HL-60/S4 (cell line): Measurements from ENCODE around the gene FAIM2.
"Not testable (repeated sequence)": the region's sequence is repeated elsewhere in the genome, so short reads cannot be mapped to it uniquely, and the experiment has no call there.

Experiments
- in situ Hi-C: fragments of 300-500 bp; cut with MboI; formaldehyde crosslinking; loops from 2 replicates; pipeline ENCODE4 v1.14.3; 2022; ENCODE audit warnings: low sequenced_read_pairs

FAIM2 gene

DNA sequence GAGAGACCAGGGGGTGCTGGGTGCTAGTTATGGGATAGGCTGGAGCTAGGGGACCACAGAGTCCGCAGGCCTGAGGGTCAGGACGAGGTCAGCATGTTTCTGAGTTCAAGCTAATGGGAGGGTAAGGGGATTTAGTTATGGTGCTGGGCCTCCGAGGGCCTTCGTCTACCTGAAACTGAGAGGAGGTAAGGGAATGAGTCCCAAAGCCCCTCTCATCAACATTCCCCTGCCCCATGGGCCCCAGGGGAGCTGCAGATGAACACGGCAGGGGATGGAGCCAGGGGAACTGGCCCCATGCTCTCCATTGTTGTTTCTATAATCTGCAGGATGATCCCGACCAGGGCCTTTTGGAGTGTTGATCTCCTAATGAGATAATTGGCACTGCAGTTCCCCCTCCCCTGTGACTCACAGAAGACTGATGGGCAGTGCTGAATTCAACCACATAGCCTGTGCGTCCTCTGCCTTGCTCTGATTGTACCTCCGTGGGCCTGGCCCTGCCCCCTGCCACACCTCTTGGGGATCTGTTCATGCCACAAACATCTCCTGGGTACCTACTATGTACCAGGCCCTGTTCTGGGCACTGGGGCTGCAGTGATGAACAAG lies 21.4 kb downstream of the FAIM2 start:
- in situ Hi-C loops: no loop called here

DNA sequence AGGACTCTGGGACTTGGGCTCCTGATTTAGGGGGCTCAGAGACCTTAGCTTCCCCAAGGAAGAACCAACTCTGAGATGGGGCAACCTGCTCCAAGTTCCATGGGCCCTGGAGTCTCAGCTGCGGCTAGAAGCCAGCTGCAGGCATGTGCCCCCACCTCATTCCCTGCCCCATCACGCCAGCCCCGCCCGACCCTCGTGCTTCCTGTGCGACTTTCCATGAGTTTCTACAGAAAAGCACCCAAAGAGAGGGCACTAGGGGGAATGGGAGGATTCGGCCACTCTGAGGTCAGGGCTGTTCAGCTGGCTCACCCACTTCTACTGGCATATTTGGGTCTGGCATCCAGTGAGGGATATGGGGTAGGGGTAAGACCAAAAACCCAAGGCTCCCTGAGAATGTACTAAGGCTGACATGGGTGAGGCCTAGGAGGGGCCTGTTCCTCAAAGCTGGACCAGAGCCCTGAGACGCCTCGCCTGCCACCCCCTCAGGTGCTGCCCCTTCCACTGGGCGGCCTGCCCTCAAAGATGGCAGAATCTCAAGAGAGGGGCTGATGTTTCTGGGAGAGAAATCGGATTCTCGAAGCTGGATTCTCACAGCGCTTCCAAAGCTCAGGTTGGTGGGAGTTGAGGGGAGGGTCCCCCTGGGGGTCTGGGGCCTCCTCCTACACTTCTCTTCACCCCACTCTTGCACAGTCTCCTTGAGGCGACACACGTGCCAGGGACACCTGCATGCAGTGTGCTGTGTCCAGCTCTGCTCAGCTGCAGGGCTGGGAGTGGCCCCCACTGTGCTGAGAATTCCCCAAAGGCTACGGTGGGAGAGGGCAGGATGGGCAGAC lies 22.1 kb downstream of the FAIM2 start:
- in situ Hi-C loops: no loop called here

DNA sequence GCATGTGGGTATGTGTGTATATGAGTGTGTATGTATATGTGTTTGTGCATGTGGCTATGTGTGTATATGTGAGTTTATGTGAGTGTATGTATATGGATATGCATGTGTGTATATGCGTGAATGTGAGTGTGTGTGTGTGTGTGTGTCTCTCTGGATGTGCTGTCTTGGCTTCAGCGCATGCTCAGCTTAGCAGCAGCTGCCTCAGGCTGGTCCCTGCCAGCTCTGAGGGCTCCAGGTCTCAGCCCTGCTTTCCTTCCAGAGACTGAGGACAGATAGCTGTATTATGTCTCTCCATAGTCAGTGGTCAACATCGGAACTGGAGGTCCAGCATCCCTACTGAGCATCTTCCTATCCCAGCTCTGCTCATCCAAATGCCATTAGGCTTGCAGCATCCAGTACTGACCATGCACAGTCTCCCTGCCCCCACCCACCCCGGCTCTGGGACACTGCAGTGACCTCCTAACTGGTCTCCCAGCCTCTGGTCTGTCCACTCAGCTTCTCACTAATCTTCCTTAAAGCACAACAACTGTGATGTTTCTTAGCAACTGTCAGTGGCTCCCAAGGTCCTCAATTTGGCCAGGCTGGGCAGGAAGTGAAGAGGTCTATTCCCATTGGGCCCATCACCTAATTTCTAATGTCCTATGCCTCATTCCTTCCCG lies 22.8 kb downstream of the FAIM2 start:
- in situ Hi-C loops: no loop called here

DNA sequence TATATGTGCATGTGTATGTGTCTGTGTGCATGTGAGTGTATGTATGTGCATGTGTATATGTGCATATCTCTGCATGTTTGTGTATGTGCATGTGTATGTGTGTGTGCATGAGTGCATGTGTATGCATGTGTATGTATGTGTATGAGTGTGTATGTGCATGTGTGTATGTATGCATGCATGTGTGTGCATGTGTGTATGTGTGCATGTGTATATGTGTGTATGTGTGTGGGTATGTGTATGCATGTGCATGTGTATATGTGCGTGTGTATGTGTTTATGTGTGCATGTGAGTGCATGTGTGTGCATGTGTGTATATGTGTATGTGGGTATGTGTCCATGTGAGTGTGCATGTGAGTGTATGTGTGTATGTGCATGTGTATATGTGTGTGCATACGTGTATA lies 24.6 kb downstream of the FAIM2 start:
- in situ Hi-C loops: not testable (repeated sequence)

DNA sequence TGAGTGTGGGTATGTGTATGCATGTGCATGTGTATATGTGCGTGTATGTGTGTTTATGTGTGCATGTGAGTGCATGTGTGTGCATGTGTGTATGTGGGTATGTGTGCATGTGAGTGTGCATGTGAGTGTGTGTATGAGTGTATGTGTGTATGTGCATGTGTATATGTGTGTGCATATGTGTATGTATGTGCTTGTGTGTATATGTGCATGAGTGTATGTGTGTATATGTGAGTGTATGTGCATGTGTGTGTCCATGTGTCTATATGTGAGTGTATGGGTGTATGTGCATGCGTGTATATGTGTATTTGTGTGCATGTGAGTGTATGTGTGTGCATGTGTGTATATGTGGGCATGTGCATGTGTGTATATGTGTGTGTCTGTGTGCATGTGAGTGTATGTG lies 25.7 kb downstream of the FAIM2 start:
- in situ Hi-C loops: no loop called here

DNA sequence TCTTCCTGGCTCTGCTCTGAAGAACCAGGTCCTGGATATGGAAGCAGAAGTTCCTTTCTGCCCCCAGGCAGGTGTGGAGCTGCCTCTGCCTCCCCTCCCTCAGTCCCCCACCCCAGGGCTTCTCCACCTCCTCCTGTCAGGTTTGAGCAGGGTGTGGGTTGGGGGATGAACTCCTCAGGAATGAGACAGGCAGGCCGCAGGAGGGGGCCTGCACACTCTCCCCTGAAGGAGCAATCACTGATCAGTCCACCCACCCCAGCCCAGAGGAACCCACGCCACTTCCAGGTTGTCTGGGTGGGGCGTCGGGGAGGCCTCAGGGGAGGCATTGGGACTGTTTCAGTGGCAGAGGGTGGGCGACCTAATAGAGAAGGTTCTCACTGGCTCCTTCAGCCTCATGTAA lies 26.6 kb downstream of the FAIM2 start:
- in situ Hi-C loops: no loop called here

DNA sequence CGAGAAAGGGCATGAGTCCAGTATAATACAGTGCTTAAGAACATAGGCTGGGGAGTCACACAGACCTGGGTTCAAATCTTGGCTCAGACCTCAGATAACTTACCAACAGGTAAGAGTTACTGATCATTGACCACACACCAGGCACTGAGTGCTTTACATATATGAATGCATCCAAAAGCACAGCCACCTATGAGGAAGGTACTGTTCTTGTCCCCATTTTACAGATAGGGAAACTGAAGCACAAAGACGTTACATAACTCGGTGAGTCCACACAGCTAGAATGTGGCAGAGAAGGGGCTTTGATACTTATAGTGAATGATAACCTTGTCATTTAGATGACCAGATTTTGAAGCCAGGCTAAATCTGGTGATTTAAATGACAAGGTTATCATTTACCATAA lies 27.6 kb downstream of the FAIM2 start:
- in situ Hi-C loops: no loop called here

DNA sequence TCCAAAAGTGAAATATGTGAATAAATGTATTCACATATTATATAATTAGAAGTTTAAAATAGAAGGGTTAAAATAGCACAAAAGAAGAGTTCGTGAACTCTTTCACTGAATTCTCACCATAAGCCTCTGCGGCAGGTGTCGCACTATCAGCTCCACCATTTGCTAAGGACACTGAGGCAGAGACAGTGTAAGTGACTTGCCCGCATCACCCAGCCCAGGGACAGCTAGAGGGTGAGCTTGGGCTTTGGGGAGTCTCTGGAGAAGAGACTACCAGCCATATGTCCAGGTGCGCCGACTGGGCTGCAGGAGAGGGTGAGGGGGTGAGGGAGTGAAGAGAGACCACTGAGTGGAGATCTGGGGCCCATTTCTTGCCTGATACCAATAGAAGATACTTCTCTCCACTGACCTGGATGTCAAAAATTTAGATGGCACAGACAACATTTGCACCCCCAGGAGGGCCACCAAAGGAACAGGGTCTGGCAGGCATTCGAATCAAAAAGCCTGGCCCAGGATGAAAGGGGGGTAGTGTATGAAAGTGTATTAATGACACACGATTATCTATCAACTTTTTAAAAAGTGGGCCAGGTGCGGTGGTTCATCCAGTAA lies 28.5 kb downstream of the FAIM2 start:
- in situ Hi-C loops: no loop called here

DNA sequence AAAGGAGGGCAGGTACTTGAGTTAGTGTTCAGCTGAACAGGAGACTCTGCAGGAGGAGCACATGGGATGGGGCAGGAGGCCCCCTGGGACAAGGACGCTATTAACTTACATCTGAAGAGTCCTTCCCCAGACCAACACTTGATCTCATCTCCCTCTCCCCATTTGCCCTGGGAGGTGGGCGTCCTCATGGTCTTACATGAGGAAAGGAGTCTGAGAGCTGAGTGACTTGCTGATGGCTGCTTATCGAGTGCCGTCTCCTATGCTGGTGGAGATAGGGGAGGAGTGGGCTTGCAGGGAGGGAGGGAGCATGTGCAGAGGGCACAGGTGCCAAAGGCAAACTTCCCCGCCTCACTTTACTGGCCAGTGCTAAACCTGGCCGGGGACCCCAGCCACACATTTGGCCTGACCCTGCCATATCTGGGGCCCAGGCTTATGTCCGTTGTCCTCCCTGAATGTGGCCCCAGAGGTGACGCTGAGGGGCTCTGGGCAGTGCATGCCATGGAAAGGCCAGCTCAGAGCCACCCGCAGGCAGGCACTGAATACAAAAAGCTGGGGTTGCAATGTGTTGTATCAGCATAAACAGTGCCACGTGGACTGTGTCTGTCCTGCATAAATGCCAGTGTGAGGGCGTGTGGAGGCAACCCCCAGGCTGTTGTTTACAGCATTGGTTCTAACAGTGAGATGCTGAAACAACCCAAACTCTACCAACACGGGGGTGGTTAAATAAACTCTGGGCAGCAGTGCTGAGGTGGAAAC lies 29.4 kb downstream of the FAIM2 start:
- in situ Hi-C loops: no loop called here

DNA sequence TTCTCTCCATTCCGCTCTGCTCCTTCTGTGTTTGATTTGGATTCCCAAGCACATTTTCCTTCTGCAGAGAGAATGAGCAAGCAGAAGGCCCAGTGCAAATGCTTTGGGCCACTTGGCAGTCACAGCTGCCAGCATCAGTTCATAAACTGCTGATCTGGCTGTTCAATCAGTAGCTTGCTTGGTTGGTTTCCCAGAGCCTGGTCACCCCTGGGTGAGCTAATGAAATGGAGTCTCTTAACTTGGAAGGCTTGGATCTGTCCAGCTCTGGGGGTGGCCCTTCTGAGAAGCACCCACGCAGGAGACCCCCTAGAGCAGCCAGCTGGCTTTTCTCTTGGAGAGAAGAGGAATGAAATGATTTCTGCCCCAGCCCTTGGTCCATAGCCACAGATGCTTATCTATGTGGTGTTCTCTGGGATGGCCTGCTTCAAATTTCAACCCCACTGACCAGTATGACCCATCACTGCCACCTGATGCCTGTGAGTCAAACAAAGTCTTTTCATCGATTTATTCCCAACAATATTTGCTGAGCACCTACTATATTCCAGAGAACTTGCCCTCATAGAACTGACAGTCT lies 30.3 kb downstream of the FAIM2 start:
- in situ Hi-C loops: no loop called here

DNA sequence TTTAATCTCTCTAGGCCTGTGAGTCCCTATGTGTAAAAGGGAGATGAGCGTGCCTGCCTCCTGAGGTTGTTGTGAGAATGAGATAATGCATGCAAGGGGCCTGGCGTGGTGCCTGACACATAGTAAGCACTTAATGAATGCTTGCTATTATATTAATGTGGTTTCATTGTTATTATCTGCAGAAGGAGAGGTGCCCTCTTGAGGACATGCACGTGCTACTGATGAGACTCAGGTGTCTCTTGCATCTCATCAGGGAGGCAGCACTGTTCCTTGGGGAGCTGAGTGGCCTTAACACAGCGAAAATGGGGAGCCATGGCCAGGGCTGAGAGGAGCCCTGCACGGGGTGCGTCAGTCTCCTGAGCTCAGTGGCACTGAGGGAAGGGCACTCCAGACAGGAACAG lies 30.9 kb downstream of the FAIM2 start:
- in situ Hi-C loops: no loop called here

DNA sequence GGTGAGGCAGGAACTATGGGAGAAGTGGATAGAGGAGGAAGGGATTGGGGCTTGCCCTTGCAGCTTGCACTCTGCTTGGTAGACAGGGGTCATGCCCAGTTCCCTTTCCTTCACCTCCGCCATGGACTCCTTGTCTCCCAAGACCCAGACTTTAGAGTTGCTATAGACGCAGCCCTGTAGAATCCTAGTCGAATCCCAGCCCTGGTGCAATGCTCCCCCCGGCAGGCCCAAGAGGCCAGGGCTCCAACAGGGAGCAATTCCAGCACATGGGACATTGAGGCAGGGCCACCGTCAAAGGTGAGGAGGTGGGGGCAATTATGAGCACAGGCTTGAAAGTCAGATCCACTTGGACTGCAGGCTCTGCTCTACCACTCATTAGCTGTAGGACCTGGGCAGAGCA lies 31.3 kb downstream of the FAIM2 start:
- in situ Hi-C loops: no loop called here

DNA sequence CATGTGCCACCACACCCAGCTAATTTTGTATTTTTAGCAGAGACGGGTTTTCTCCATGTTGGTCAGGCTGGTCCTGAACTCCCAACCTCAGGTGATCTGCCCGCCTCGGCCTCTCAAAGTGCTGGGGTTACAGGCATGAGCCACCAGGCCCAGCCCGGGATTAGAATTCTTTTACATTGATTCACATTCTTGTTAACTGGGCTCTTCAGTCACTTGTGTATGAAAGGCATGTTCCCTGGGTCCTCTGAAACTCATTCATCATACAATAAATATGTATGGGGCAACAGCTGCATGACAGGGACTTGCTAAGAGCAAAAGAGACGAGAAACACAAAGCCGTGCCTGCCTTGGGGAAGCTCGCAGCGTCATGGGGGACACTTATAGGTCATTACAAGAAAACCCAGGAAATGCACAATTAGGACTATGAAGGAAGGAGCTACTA lies 31.9 kb downstream of the FAIM2 start:
- in situ Hi-C loops: not testable (repeated sequence)

DNA sequence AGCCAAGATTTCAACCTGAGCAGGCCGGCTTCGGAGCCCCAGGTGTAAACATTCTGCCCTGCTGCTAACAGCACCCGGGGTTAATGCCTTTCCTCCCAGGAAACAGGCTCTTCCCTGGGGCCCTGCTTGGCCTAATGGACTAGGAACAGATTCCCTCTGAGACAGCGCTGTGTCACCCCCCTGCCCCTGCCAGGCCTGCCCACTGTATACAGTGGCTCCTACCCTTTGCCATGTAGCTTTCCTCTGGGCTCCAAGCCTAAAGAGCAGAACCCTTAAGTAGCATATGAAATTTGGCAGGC lies 32.5 kb downstream of the FAIM2 start:
- in situ Hi-C loops: no loop called here

DNA sequence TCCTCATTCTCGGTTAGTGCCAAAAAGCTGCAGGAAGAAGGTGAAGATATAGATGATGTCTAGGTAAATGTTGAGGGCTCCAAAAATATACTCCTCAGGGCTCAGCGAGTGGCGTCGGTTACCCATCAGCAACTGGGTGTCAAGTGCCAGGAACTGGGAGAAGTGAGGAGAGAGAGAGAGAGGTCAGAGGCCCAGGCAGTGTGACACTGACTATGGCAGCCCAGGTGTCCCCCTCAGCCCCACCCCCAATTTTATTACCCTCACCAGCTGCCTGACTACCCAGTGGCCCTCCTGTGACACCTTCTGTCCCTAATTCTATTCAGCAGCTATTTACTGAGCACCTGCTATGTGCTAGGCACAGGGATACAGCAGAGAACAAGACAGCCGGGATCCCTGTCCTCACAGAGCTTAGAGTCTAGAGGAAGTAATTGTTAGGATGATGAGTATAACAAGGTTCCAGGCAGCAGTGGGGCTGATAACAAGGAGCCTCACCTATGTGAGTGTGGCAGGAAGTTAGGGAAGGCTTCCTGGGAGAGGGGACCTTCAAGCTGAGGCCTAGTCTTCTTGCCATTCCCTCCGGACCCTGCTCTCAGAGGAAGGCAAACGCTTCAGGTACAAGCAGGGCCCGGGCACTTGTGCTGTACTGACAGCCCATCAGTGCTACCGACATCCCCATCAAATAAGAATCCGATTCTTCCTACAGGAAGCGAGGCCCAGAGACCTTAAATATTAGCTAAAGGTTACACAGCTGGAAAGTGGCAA lies 33.0 kb downstream of the FAIM2 start:
- in situ Hi-C loops: no loop called here

DNA sequence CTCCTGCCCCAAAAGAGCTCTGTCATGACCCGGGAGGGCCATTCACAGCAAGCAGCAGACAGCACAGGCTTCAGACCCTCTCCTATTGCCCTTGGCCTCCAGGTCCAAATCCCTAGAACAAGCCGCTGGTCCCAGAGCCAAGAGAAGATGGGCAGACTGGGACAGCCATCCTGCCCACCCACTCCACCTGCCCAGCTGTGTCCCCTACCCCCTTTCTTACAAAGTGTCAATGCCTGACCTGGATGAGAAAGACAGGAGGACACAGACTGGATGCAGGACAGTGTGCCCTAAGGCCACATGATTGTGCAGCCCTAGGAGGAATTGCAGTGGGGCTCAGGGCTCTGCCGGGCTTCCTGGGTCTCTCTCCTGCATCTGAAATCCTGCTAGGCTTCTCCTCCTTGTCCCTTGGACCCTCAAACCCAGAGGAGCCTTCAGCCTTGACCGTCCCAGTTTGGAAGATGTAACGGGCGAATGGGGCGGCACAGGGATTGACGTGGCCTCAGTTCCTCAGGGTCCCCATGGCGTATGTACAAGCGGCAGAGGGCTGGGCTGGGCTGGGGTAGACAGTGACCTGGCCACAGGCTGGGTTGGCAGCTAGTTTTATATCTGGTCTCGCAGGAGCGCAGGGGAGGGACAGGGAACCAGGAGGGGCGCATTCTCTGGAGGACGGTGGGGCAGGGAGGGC lies 33.7 kb downstream of the FAIM2 start:
- in situ Hi-C loops: no loop called here

DNA sequence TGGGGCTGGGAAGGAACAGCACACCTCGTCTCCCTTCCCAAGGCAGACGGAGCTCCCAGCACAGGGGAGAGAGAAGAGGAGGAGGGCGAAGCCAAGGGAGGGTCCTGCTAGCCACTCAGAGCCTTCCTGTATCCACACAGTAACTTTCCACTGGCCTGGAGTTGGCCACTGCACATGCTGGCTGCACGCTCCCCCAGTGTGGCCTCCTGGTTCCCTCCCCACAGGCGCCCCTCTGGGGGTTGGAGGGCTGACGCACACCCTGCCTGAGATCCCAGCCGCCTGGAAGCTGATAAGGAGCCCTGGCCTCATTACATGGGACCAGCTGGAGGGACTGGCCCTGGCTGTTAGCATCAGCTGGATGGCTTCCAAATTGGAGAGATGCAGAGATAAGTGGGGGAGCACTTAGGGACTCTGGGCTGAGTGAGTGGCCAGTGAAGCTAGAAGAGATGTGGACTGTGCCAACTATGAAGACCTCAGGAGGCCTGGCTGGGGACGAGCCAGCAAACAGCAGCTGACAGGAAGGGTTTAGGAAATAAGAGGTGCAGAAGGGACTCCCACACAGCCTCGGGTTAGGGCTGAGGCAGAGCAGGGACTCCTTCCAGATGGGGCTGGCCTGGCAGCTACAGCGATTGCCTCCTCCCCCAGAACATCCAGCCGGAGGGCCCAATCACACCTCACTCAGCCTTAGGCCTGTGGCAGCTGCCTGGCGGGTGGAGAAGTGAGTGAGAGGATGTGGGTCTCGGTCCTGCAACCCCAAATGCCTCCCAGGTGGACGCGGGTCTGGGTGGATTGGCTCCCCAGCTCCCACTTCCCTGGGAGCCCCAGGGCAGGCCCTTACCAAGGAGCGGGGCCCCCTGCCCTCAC lies 34.5 kb downstream of the FAIM2 start:
- in situ Hi-C loops: no loop called here

DNA sequence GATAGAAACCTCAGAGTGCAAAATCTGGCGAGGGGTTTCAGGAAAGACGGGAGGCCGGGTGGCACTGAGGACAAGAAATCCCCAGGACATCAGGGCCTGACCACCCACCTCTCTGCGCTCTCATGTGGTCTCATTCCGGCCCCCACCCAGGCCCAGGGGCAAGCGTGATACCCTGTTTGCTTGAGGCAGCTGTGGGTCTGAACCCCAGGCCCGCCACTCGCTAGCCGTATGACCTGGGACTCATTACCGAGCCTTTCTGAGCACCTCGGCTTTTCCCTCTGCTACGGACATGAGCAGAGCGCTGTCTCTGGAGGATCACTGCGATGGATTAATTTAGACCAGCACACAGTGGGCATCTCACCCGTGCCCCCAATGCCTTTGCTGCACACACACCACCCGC lies 35.3 kb downstream of the FAIM2 start:
- in situ Hi-C loops: no loop called here
